K562 (cell line): ENCODE data around the gene SLC9A1. TPM values are rescaled to one million over a fixed set of nuclear protein-coding genes. Genes with fewer than 3 reads are reported as not detected.
A peak's percentile ranks its signal among the peaks of the same experiment; 100 is the strongest.

ENCODE experiments used
- ATAC-seq: fragments of 200-7000 bp; cut with Tn5 transposase; 3 replicates; pipeline ENCODE4 v1.9.1; 2020; ENCODE audit warnings: moderate library complexity
- BruUV-seq: library from RNA; stranded (reverse); fragments of 400-500 nt; replicated peaks from 2 replicates; lab custom pipeline; 2021; lab: Mats Ljungman, UMichigan
- CTCF ChIA-PET: fragments of 300-600 bp; formaldehyde crosslinking; extraction: SDS; loops from one replicate; lab custom pipeline; 2021; ENCODE audit warnings: low intra/inter-chr PET ratio; lab: Yijun Ruan, JAX
- POLR2A ChIA-PET: fragments of 300-600, 350-650 bp; sonication (Branson Sonifier 250); formaldehyde crosslinking; extraction: SDS; loops from one replicate; lab custom pipeline; 2021; ENCODE audit warnings: antibody characterized with exemption, inconsistent platforms; lab: Yijun Ruan, JAX
- DNase-seq, 4 experiments: peaks; one replicate each; pipeline versions ENCODE4 v3.0.0 to v3.0.0-alpha.2; 2011 to 2018; ENCODE audit warnings: low spot score in 3 of 4, mixed read lengths in 3 of 4; ENCODE audit errors: extremely low read depth in 1 of 4
- FAIRE-seq: peaks from 2 replicates; lab custom pipeline; 2011; peaks lifted over from hg19 to GRCh38; lab: Jason Lieb, UNC
- H2AFZ ChIP-seq: 2 replicates; pipeline ENCODE4 v1.6.0; 2011; ENCODE audit warnings: low read depth, low read length, control low read depth, inconsistent platforms
- H3K27ac ChIP-seq: fragments of 200-600 bp; 3 replicates; pipeline ENCODE4 v1.8.0; 2011; ENCODE audit warnings: low read depth, mild to moderate bottlenecking, control low read depth, inconsistent platforms, low read length, moderate library complexity, mixed read lengths; ENCODE audit errors: extremely low read depth
- H3K27me3 ChIP-seq, 2 experiments: fragments of 300-600 bp in 1 of 2; 2 replicates in 1 of 2; 3 replicates in 1 of 2; pipeline versions ENCODE4 v1.6.0 to v1.8.0; 2011; ENCODE audit warnings: inconsistent platforms in 2 of 2, low read length in 2 of 2, mild to moderate bottlenecking in 1 of 2, mixed read lengths in 1 of 2, moderate library complexity in 1 of 2; ENCODE audit not compliant: control insufficient read depth in 2 of 2, insufficient read depth in 2 of 2
- H3K36me3 ChIP-seq: fragments of 300-600 bp; 3 replicates; pipeline ENCODE4 v1.8.0; 2011; ENCODE audit warnings: mild to moderate bottlenecking, low read length, inconsistent platforms; ENCODE audit not compliant: control insufficient read depth, insufficient read depth
- H3K4me1 ChIP-seq, 2 experiments: fragments of 200-600 bp in 1 of 2; replicated peaks in 1 of 2; 2 replicates in 1 of 2; 3 replicates in 1 of 2; pipeline versions ENCODE4 v1.5.1 to v1.8.0; 2011; ENCODE audit warnings: inconsistent platforms in 2 of 2, low read length in 2 of 2, mild to moderate bottlenecking in 1 of 2, mixed read lengths in 1 of 2, moderate library complexity in 1 of 2; ENCODE audit not compliant: control insufficient read depth in 2 of 2, insufficient read depth in 2 of 2
- H3K4me2 ChIP-seq: 2 replicates; pipeline ENCODE4 v1.6.1; 2011; ENCODE audit warnings: low read length, control low read depth, inconsistent platforms, mixed read lengths; ENCODE audit not compliant: insufficient read depth
- H3K4me3 ChIP-seq: fragments of 200-600 bp; sonication (generic), shearing (Covaris generic); 2 replicates; pipeline ENCODE4 v1.5.1; 2016; ENCODE audit warnings: control low read depth, inconsistent platforms
- H3K79me2 ChIP-seq: fragments of 200-600 bp; 3 replicates; pipeline ENCODE4 v1.8.0; 2011; ENCODE audit warnings: low read length, inconsistent platforms; ENCODE audit not compliant: control insufficient read depth, insufficient read depth
- H3K9ac ChIP-seq, 2 experiments: 2 replicates each; pipeline versions ENCODE4 v1.6.0 to v1.6.1; 2011; ENCODE audit warnings: low read depth in 2 of 2, low read length in 2 of 2, control low read depth in 1 of 2, inconsistent platforms in 1 of 2, mild to moderate bottlenecking in 1 of 2, mixed read lengths in 1 of 2; ENCODE audit not compliant: insufficient read depth in 1 of 2
- H3K9me1 ChIP-seq: one replicate; pipeline ENCODE4 v1.6.0; 2011; ENCODE audit warnings: inconsistent platforms, mild to moderate bottlenecking, low read length, moderate library complexity; ENCODE audit not compliant: control insufficient read depth, insufficient read depth
- H3K9me3 ChIP-seq: replicated peaks from 2 replicates; pipeline ENCODE4 v1.5.1; 2011; ENCODE audit warnings: low read depth, low read length, inconsistent platforms; ENCODE audit not compliant: control insufficient read depth, insufficient read depth
- H4K20me1 ChIP-seq: replicated peaks from 2 replicates; pipeline ENCODE4 v1.6.1; 2011; ENCODE audit warnings: low read length, inconsistent platforms, mixed read lengths; ENCODE audit not compliant: control insufficient read depth, insufficient read depth
- ADNP ChIP-seq: fragments of 200-800 bp; sonication (Bioruptor generic); IDR thresholded peaks from 2 replicates; pipeline ENCODE4 v1.6.1; 2016; ENCODE audit warnings: missing genetic modification characterization, missing compliant biosample characterization
- BCOR ChIP-seq: fragments of 450-650 bp; IDR thresholded peaks from 2 replicates; pipeline ENCODE4 v1.6.1; 2016
- DNMT1 ChIP-seq: fragments of 450-650 bp; IDR thresholded peaks from 2 replicates; pipeline ENCODE4 v1.6.1; 2016; ENCODE audit warnings: antibody characterized with exemption, mild to moderate bottlenecking
- EHMT2 ChIP-seq: fragments of 450-650 bp; IDR thresholded peaks from 2 replicates; pipeline ENCODE4 v1.6.1; 2018; ENCODE audit warnings: antibody characterized with exemption
- GABPA ChIP-seq: fragments of 200-800 bp; sonication (Bioruptor generic); conservative IDR thresholded peaks from 2 replicates; pipeline ENCODE4 v1.6.1; 2016; ENCODE audit warnings: low read depth, missing genetic modification characterization, missing compliant biosample characterization
- KDM1A ChIP-seq, 2 experiments: fragments of 450-650 bp; IDR thresholded peaks; 2 replicates each; pipeline ENCODE4 v1.6.1; 2016; ENCODE audit warnings: mild to moderate bottlenecking in 2 of 2
- NCOR1 ChIP-seq: fragments of 450-650 bp; IDR thresholded peaks from 2 replicates; pipeline ENCODE4 v1.6.1; 2016; ENCODE audit warnings: mild to moderate bottlenecking, moderate library complexity
- OTX1 ChIP-seq: fragments of 450-650 bp; formaldehyde crosslinking; IDR thresholded peaks from 2 replicates; pipeline ENCODE4 v1.4.0; 2022; ENCODE audit warnings: mild to moderate bottlenecking
- PCBP1 ChIP-seq: fragments of 200-400 bp; formaldehyde crosslinking; IDR thresholded peaks from 2 replicates; pipeline ENCODE4 v1.6.1; 2018; ENCODE audit warnings: mild to moderate bottlenecking, low read depth, low read length; ENCODE audit not compliant: poor library complexity, severe bottlenecking
- PHF20 ChIP-seq: fragments of 450-650 bp; IDR thresholded peaks from 2 replicates; pipeline ENCODE4 v1.6.1; 2018; ENCODE audit not compliant: partially characterized antibody
- POLR2AphosphoS5 ChIP-seq: IDR thresholded peaks from 2 replicates; pipeline ENCODE4 v1.6.1; 2011; ENCODE audit warnings: mild to moderate bottlenecking, low read depth, low read length, moderate library complexity; ENCODE audit not compliant: control insufficient read depth, insufficient read depth
- SRSF9 ChIP-seq: fragments of 200-400 bp; formaldehyde crosslinking; IDR thresholded peaks from 2 replicates; pipeline ENCODE4 v1.6.1; 2017; ENCODE audit warnings: low read depth, low read length, borderline replicate concordance
- TFAM ChIP-seq: fragments of 250-450 bp; sonication (Bioruptor Pico); conservative IDR thresholded peaks from 2 replicates; pipeline ENCODE4 v1.5.0; 2021; ENCODE audit warnings: mild to moderate bottlenecking, moderate library complexity
- ZKSCAN3 ChIP-seq: fragments of 250-450 bp; sonication (Bioruptor Pico); IDR thresholded peaks from 2 replicates; pipeline ENCODE4 v1.4.0; 2020
- ZNF24 ChIP-seq: fragments of 450-650 bp; IDR thresholded peaks from 2 replicates; pipeline ENCODE4 v1.6.1; 2016
- WGBS: fragments of 100-300 bp; shearing (Covaris generic); methylation state at CpG from one replicate; pipeline ENCODE4 v1.1.6; 2016; ENCODE audit warnings: low coverage, mixed read lengths; ENCODE audit not compliant: insufficient coverage; ENCODE audit errors: missing lambda C conversion rate; 5-methylcytosine and 5-hydroxymethylcytosine counted together
- in situ Hi-C: fragments of 300-500 bp; cut with MboI; formaldehyde crosslinking; loops from 4 replicates; pipeline ENCODE4 v1.15.0; 2018; ENCODE audit warnings: inconsistent platforms, mixed read lengths
- intact Hi-C: fragments of 100-400 bp; cut with micrococcal nuclease; formaldehyde crosslinking; loops from 2 replicates; pipeline ENCODE4 v1.14.2; 2022
- polyA plus RNA-seq, 8 experiments: library from polyadenylated mRNA; depleted of rRNA in 4 of 8; stranded (reverse) in 5 of 8; unstranded in 3 of 8; fragments of >200 nt; fragmentation: Nextera tagmentation in 2 of 8; fragmentation: Illumina TruSeq in 1 of 8; extraction: Ambion mirVana in 2 of 8; extraction: Trizol in 1 of 8; gene quantifications; 2 replicates each; pipeline versions ENCODE4 v1.2.1 to v1.2.3, GENCODE V29; 2011 to 2014; ENCODE audit warnings: inconsistent platforms in 1 of 8, missing spikeins in 1 of 8
- total RNA-seq, 7 experiments: library from RNA; depleted of rRNA in 6 of 7; stranded (reverse); fragments of >200 nt in 6 of 7; fragmentation: Illumina TruSeq in 2 of 7; extraction: Trizol in 2 of 7; gene quantifications; 2 replicates each; pipeline versions ENCODE4 v1.2.1 to v1.2.3, GENCODE V29; 2011 to 2021; ENCODE audit warnings: low replicate concordance in 1 of 7
- TF ChIP-seq, protein P1 (sequence below): fragments of 450-650 bp; IDR thresholded peaks from 2 replicates; pipeline ENCODE4 v1.6.1; 2018; ENCODE audit not compliant: partially characterized antibody
- TF ChIP-seq, protein P2 (sequence below): fragments of 450-650 bp; conservative IDR thresholded peaks from 2 replicates; pipeline ENCODE4 v1.6.1; 2016; ENCODE audit warnings: missing genetic modification characterization, low read depth, mild to moderate bottlenecking, missing compliant biosample characterization, moderate library complexity
- TF ChIP-seq, protein P3 (sequence below): fragments of 200-800 bp; sonication (Bioruptor generic); IDR thresholded peaks from 2 replicates; pipeline ENCODE4 v1.6.1; 2017; ENCODE audit warnings: missing genetic modification characterization, missing compliant biosample characterization

SLC9A1 gene
- total and polyA plus RNA-seq, 9 of the 15 experiments (the other 6 are each of a cell fraction or from before 2014, with no cell fraction given), result 0.59 to 14.4 (median 2.0) TPM

DNA sequence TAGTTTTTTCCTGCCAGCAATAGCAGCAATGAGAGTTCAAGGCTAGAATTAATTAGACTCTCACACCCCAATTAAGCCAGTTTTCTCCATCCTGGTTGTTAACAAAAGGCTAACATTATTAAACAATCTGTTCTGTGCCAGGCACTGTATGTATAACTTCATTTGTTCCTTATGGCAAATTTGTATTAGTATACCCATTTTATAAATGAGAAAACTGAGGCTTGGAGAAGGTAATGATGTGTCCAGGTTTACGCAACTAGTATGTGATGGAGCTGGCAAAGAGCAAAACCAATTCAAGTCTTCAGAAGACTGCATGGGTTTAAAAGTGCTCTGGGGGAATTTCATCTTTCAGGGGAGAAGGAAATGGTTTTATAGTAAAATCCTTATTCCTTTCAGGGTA lies 38.3 kb upstream of the SLC9A1 start:
- H3K27ac ChIP-seq, result no peak overlapping the region
- no peaks in the 10 kb centered on the region for H4K20me1 ChIP-seq
- no peaks in the 10 kb centered on the region for H3K9me1 ChIP-seq
- BruUV-seq, result no TSS peak
- ChIA-PET POLR2A (interaction anchor here (0.6 to 1.6 kb wide), 3 partner anchors 14 to 38 kb away, joined by 3 to 5 read pairs (median 5); partner anchors contain the start of gene SLC9A1), CTCF (interaction anchor here (0.6 kb wide), 1 partner anchor 100 kb away, joined by 3 read pairs; no protein-coding TSS in a partner anchor)
- WGBS, result 40% methylated on average over 1 of the region's 1 CpG
- H3K4me1 ChIP-seq, result peaks cover 7 to 22% of the 10 kb centered on the region in 2 experiments
- no peaks in the 10 kb centered on the region for H3K36me3 ChIP-seq
- no peak for FAIRE-seq
- no peak for DNase-seq
- no peak overlapping the region for H3K9ac ChIP-seq
- H3K4me3 ChIP-seq, result no peak overlapping the region
- H2AFZ ChIP-seq, result no peak overlapping the region
- ATAC-seq, result no peak
- no peaks in the 10 kb centered on the region for H3K79me2 ChIP-seq
- no peak overlapping the region for H3K4me2 ChIP-seq
- H3K27me3 ChIP-seq, result no peaks in the 10 kb centered on the region; a peak in 1 of 5 replicates
- intact Hi-C loops, result loop anchor here (10.0 kb wide), 1 partner anchor 172 kb away; the partner anchor contains the start of gene MAP3K6
- H3K9me3 ChIP-seq, result no peaks in the 10 kb centered on the region
- in situ Hi-C loops, result loop anchor here (5.0 kb wide), 1 partner anchor 81 kb away; no protein-coding TSS in a partner anchor
- TF ChIP-seq PCBP1 (no peak), ADNP (tag) (peak; percentile 90), EHMT2 (no peak), GABPA (tag) (no peak), TFAM (CRISPR knock-in tag) (no peak), ZNF24 (no peak), KDM1A (IDR thresholded peaks at IDR 0.05) (peak; percentile 62 to 64), OTX1 (CRISPR knock-in tag) (no peak), POLR2AphosphoS5 (no peak), NCOR1 (no peak), SRSF9 (no peak), PHF20 (peak; percentile 27), BCOR (peak; percentile 83), ZKSCAN3 (no peak), DNMT1 (no peak)
- TF ChIP-seq, protein P1, sequence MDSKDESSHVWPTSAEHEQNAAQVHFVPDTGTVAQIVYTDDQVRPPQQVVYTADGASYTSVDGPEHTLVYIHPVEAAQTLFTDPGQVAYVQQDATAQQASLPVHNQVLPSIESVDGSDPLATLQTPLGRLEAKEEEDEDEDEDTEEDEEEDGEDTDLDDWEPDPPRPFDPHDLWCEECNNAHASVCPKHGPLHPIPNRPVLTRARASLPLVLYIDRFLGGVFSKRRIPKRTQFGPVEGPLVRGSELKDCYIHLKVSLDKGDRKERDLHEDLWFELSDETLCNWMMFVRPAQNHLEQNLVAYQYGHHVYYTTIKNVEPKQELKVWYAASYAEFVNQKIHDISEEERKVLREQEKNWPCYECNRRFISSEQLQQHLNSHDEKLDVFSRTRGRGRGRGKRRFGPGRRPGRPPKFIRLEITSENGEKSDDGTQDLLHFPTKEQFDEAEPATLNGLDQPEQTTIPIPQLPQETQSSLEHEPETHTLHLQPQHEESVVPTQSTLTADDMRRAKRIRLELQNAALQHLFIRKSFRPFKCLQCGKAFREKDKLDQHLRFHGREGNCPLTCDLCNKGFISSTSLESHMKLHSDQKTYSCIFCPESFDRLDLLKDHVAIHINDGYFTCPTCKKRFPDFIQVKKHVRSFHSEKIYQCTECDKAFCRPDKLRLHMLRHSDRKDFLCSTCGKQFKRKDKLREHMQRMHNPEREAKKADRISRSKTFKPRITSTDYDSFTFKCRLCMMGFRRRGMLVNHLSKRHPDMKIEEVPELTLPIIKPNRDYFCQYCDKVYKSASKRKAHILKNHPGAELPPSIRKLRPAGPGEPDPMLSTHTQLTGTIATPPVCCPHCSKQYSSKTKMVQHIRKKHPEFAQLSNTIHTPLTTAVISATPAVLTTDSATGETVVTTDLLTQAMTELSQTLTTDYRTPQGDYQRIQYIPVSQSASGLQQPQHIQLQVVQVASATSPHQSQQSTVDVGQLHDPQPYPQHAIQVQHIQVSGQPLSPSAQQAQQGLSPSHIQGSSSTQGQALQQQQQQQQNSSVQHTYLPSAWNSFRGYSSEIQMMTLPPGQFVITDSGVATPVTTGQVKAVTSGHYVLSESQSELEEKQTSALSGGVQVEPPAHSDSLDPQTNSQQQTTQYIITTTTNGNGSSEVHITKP, result no peak
- TF ChIP-seq, protein P2, sequence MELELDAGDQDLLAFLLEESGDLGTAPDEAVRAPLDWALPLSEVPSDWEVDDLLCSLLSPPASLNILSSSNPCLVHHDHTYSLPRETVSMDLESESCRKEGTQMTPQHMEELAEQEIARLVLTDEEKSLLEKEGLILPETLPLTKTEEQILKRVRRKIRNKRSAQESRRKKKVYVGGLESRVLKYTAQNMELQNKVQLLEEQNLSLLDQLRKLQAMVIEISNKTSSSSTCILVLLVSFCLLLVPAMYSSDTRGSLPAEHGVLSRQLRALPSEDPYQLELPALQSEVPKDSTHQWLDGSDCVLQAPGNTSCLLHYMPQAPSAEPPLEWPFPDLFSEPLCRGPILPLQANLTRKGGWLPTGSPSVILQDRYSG, result no peak
- TF ChIP-seq, protein P3, sequence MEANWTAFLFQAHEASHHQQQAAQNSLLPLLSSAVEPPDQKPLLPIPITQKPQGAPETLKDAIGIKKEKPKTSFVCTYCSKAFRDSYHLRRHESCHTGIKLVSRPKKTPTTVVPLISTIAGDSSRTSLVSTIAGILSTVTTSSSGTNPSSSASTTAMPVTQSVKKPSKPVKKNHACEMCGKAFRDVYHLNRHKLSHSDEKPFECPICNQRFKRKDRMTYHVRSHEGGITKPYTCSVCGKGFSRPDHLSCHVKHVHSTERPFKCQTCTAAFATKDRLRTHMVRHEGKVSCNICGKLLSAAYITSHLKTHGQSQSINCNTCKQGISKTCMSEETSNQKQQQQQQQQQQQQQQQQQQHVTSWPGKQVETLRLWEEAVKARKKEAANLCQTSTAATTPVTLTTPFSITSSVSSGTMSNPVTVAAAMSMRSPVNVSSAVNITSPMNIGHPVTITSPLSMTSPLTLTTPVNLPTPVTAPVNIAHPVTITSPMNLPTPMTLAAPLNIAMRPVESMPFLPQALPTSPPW (CRISPR knock-in tag), result peak; percentile 10; the same call in 1 of the 2 replicates
